HCT116 (cell line): ENCODE measurements around the gene ZNF862. TPM values are rescaled to one million over a fixed set of nuclear protein-coding genes. Genes with fewer than 3 reads are reported as not detected.

Source experiments
- ATAC-seq: fragments of 200-7000 bp; cut with Tn5 transposase; 2 replicates; pipeline ENCODE4 v1.9.1; 2020; ENCODE audit warnings: mild to moderate bottlenecking, moderate library complexity
- BruUV-seq: library from RNA; stranded (reverse); fragments of 400-500 nt; replicated peaks from 2 replicates; lab custom pipeline; 2021; lab: Mats Ljungman, UMichigan
- CTCF ChIA-PET: fragments of 300-600 bp; sonication (Branson Sonifier 250); formaldehyde crosslinking; loops from one replicate; lab custom pipeline; 2021; ENCODE audit warnings: antibody characterized with exemption; lab: Charles Lee
- POLR2A ChIA-PET: fragments of 300-600, 350-600 bp; sonication (Branson Sonifier 250); formaldehyde crosslinking; loops from one replicate; lab custom pipeline; 2021; ENCODE audit warnings: antibody characterized with exemption; lab: Charles Lee
- RAD21 ChIA-PET, 2 experiments: fragments of 300-600 bp; sonication (Branson Sonifier 250); formaldehyde crosslinking; loops; one replicate each; lab custom pipeline; 2023; ENCODE audit warnings: low total read pairs in 2 of 2; ENCODE audit not compliant: uncharacterized antibody in 2 of 2, unreplicated experiment in 2 of 2, low non-redundant PET in 1 of 2; lab: Charles Lee
- DNase-seq: peaks from one replicate; pipeline ENCODE4 v3.0.0-alpha.2; 2010; ENCODE audit warnings: low read depth, low spot score
- H2AFZ ChIP-seq: fragments of 200-600 bp; shearing (Covaris generic), sonication (generic); 2 replicates; pipeline ENCODE4 v1.6.1; 2017; ENCODE audit warnings: low read depth, mixed run types, mixed read lengths, antibody characterized with exemption, low read length; ENCODE audit not compliant: poor library complexity, severe bottlenecking
- H3K27ac ChIP-seq: 2 replicates; pipeline ENCODE4 v1.5.1; 2012; ENCODE audit warnings: low read depth, low read length
- H3K27me3 ChIP-seq: fragments of 200-600 bp; sonication (generic); 2 replicates; pipeline ENCODE4 v1.6.1; 2016; ENCODE audit warnings: mixed run types, low read length, mixed read lengths; ENCODE audit not compliant: insufficient read depth
- H3K36me3 ChIP-seq, 2 experiments: fragments of 200-500 bp in 1 of 2; fragments of 200-600 bp in 1 of 2; sonication (Bioruptor generic) in 1 of 2; sonication (generic) in 1 of 2; 2 replicates each; pipeline versions ENCODE4 v1.5.1 to v1.6.1; 2014 to 2016; ENCODE audit warnings: low read length in 2 of 2, inconsistent platforms in 1 of 2, mixed read lengths in 1 of 2, mixed run types in 1 of 2; ENCODE audit not compliant: insufficient read depth in 2 of 2, control insufficient read depth in 1 of 2
- H3K4me1 ChIP-seq, 2 experiments: fragments of 200-600 bp in 1 of 2; sonication (generic) in 1 of 2; 2 replicates each; pipeline versions ENCODE4 v1.5.1 to v1.6.1; 2012 to 2017; ENCODE audit warnings: low read length in 2 of 2, inconsistent platforms in 1 of 2, mild to moderate bottlenecking in 1 of 2, mixed read lengths in 1 of 2, mixed run types in 1 of 2, moderate library complexity in 1 of 2; ENCODE audit not compliant: insufficient read depth in 2 of 2, control insufficient read depth in 1 of 2
- H3K4me2 ChIP-seq: fragments of 200-600 bp; sonication (generic); 2 replicates; pipeline ENCODE4 v1.6.1; 2017; ENCODE audit warnings: mixed run types, low read length, mixed read lengths
- H3K4me3 ChIP-seq, 2 experiments: fragments of 200-600 bp in 1 of 2; sonication (generic) in 1 of 2; replicated peaks in 1 of 2; 2 replicates each; pipeline ENCODE4 v1.5.1; 2011 to 2016; ENCODE audit warnings: low read length in 2 of 2, control low read depth in 1 of 2, low read depth in 1 of 2, mild to moderate bottlenecking in 1 of 2, mixed read lengths in 1 of 2, mixed run types in 1 of 2
- H3K79me2 ChIP-seq: fragments of 200-600 bp; sonication (generic); 2 replicates; pipeline ENCODE4 v1.6.1; 2017; ENCODE audit warnings: mild to moderate bottlenecking, mixed run types, low read length, moderate library complexity, mixed read lengths; ENCODE audit not compliant: insufficient read depth
- H3K9ac ChIP-seq: fragments of 200-600 bp; sonication (generic); 2 replicates; pipeline ENCODE4 v1.6.1; 2016; ENCODE audit warnings: low read length, mixed read lengths
- H3K9me2 ChIP-seq: fragments of 200-600 bp; sonication (generic), shearing (Covaris generic); 2 replicates; pipeline ENCODE4 v1.6.1; 2017; ENCODE audit warnings: mixed run types, mild to moderate bottlenecking, moderate library complexity; ENCODE audit not compliant: insufficient read depth
- H3K9me3 ChIP-seq, 2 experiments: fragments of 200-500 bp in 1 of 2; fragments of 200-600 bp in 1 of 2; sonication (Bioruptor generic) in 1 of 2; sonication (generic) in 1 of 2; 2 replicates each; pipeline ENCODE4 v1.6.1; 2014 to 2017; ENCODE audit warnings: low read length in 2 of 2, mixed read lengths in 2 of 2, inconsistent platforms in 1 of 2, low read depth in 1 of 2, mild to moderate bottlenecking in 1 of 2, mixed run types in 1 of 2, moderate library complexity in 1 of 2; ENCODE audit not compliant: control insufficient read depth in 1 of 2, insufficient read depth in 1 of 2
- H4K20me1 ChIP-seq: fragments of 200-600 bp; sonication (generic), shearing (Covaris generic); 2 replicates; pipeline ENCODE4 v1.6.1; 2017; ENCODE audit warnings: mixed run types, mild to moderate bottlenecking, moderate library complexity; ENCODE audit not compliant: insufficient read depth
- ELF1 ChIP-seq: IDR thresholded peaks from 2 replicates; pipeline ENCODE4 v1.6.1; 2012; ENCODE audit warnings: low read depth, borderline replicate concordance
- EZH2phosphoT487 ChIP-seq: fragments of 200-600 bp; IDR thresholded peaks from 2 replicates; pipeline ENCODE4 v1.6.1; 2018; ENCODE audit warnings: antibody characterized with exemption, borderline replicate concordance
- FOSL1 ChIP-seq: IDR thresholded peaks from 2 replicates; pipeline ENCODE4 v1.6.1; 2012; ENCODE audit warnings: low read depth
- POLR2A ChIP-seq: IDR thresholded peaks from 2 replicates; pipeline ENCODE4 v1.7.0; 2011; ENCODE audit warnings: borderline replicate concordance; ENCODE audit not compliant: insufficient read depth, insufficient read length; ENCODE audit errors: extremely low read depth
- RAD21 ChIP-seq: IDR thresholded peaks from 2 replicates; pipeline ENCODE4 v1.6.1; 2012; ENCODE audit warnings: low read depth, mild to moderate bottlenecking
- SIN3A ChIP-seq: IDR thresholded peaks from 2 replicates; pipeline ENCODE4 v1.6.1; 2012; ENCODE audit warnings: low read depth
- SP1 ChIP-seq: IDR thresholded peaks from 2 replicates; pipeline ENCODE4 v1.6.1; 2012; ENCODE audit warnings: low read depth
- SRF ChIP-seq: IDR thresholded peaks from 2 replicates; pipeline ENCODE4 v1.6.1; 2012; ENCODE audit warnings: low read depth
- YY1 ChIP-seq: IDR thresholded peaks from 2 replicates; pipeline ENCODE4 v1.6.1; 2011; ENCODE audit warnings: low read length, low read depth, moderate library complexity, mild to moderate bottlenecking; ENCODE audit not compliant: insufficient replicate concordance; ENCODE audit errors: extremely low read depth
- intact Hi-C: fragments of 100-400 bp; cut with micrococcal nuclease; formaldehyde crosslinking; loops from 2 replicates; pipeline ENCODE4 v1.10.0; 2022
- total RNA-seq: library from RNA; stranded (reverse); gene quantifications from one replicate; pipeline ENCODE4 v1.2.1, GENCODE V29; 2021; ENCODE audit not compliant: unreplicated experiment
- TF ChIP-seq, protein P1 (sequence below), 3 experiments: fragments of 200-600 bp in 1 of 3; sonication (generic) in 1 of 3; IDR thresholded peaks in 2 of 3; conservative IDR thresholded peaks in 1 of 3; 2 replicates each; pipeline ENCODE4 v1.5.1; 2012 to 2017; ENCODE audit warnings: low read depth in 2 of 3, low read length in 2 of 3, antibody characterized with exemption in 1 of 3, borderline replicate concordance in 1 of 3, control low read depth in 1 of 3, mild to moderate bottlenecking in 1 of 3, mixed read lengths in 1 of 3, mixed run types in 1 of 3, moderate library complexity in 1 of 3; ENCODE audit not compliant: insufficient read depth in 1 of 3
- TF ChIP-seq, protein P2 (sequence below): IDR thresholded peaks from 2 replicates; pipeline ENCODE4 v1.6.1; 2012
- TF ChIP-seq, protein P3 (sequence below): IDR thresholded peaks from 2 replicates; pipeline ENCODE4 v1.6.1; 2012
- TF ChIP-seq, protein P4 (sequence below): IDR thresholded peaks from 2 replicates; pipeline ENCODE4 v1.6.1; 2012; ENCODE audit warnings: low read depth

The ZNF862 gene
- total RNA-seq, 1 experiment from 2014 or later, result 8.5 TPM

DNA sequence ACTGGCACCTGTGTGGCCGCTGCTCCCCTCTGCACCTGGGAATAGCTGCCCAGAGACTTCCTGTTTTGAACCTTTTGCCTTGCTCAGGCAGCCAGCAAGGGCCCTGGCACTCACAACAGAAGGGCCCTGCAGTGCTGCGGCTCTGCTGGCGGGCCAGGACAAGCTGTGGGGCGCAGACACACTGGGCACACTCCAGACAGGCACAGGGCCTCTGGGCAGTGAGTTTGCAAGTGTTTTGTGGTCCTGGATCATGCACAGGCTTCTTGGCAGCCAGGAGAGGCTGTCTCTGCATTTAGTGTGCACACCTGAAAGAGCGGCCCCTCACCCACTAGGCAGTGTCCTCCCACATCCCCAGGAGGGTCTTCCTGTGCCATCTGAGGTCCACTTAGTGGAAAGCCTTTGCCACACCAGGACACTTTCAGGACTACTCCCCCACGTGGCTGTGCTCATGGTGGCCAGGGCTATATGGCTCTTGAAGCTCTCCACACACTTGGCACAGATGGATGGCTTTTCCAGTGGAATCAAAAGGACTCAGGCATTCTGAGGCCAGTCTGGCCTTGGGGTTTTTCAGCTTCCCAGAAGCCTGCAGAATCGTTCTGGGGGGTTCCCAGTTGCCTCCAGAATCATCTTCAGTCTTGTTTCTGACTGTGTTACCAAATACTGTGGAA lies 30.6 kb downstream of the ZNF862 start:
- Histone ChIP-seq H3K79me2 (no peaks in the 10 kb centered on the region), H3K9ac (no peak overlapping the region), H3K4me3 (no peak overlapping the region), H3K27ac (no peak overlapping the region), H3K9me2 (no peaks in the 10 kb centered on the region), H3K27me3 (no peaks in the 10 kb centered on the region), H3K36me3 (no peaks in the 10 kb centered on the region), H3K4me2 (no peak overlapping the region), H2AFZ (no peak overlapping the region), H3K4me1 (peaks cover 2 to 14% of the 10 kb centered on the region in 2 experiments; a peak in 3 of 4 replicates), H3K9me3 (no peaks in the 10 kb centered on the region), H4K20me1 (no peaks in the 10 kb centered on the region)
- ATAC-seq (no peak), DNase-seq (no peak)
- intact Hi-C loops, result no loop called here
- BruUV-seq, result no TSS peak
- CTCF ChIA-PET, result no interaction called here
- no peak for TF ChIP-seq EZH2phosphoT487
- TF ChIP-seq YY1, result no peak
- TF ChIP-seq SP1, result no peak
- TF ChIP-seq ELF1, result no peak
- TF ChIP-seq POLR2A, result no peak
- TF ChIP-seq SRF, result no peak
- TF ChIP-seq FOSL1, result no peak
- TF ChIP-seq, protein P1, sequence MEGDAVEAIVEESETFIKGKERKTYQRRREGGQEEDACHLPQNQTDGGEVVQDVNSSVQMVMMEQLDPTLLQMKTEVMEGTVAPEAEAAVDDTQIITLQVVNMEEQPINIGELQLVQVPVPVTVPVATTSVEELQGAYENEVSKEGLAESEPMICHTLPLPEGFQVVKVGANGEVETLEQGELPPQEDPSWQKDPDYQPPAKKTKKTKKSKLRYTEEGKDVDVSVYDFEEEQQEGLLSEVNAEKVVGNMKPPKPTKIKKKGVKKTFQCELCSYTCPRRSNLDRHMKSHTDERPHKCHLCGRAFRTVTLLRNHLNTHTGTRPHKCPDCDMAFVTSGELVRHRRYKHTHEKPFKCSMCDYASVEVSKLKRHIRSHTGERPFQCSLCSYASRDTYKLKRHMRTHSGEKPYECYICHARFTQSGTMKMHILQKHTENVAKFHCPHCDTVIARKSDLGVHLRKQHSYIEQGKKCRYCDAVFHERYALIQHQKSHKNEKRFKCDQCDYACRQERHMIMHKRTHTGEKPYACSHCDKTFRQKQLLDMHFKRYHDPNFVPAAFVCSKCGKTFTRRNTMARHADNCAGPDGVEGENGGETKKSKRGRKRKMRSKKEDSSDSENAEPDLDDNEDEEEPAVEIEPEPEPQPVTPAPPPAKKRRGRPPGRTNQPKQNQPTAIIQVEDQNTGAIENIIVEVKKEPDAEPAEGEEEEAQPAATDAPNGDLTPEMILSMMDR (IDR thresholded peaks at IDR 0.05 in 2 of 3, conservative IDR thresholded peaks at IDR 0.05 in 1 of 3; ENCODE audit: borderline replicate concordance in 1 of 3, insufficient read depth in 1 of 3, low read depth in 2 of 3, low read length in 2 of 3), result no peak
- TF ChIP-seq, protein P2, sequence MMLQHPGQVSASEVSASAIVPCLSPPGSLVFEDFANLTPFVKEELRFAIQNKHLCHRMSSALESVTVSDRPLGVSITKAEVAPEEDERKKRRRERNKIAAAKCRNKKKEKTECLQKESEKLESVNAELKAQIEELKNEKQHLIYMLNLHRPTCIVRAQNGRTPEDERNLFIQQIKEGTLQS, result no peak
- TF ChIP-seq, protein P3, sequence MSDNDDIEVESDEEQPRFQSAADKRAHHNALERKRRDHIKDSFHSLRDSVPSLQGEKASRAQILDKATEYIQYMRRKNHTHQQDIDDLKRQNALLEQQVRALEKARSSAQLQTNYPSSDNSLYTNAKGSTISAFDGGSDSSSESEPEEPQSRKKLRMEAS, result no peak
- TF ChIP-seq, protein P4, sequence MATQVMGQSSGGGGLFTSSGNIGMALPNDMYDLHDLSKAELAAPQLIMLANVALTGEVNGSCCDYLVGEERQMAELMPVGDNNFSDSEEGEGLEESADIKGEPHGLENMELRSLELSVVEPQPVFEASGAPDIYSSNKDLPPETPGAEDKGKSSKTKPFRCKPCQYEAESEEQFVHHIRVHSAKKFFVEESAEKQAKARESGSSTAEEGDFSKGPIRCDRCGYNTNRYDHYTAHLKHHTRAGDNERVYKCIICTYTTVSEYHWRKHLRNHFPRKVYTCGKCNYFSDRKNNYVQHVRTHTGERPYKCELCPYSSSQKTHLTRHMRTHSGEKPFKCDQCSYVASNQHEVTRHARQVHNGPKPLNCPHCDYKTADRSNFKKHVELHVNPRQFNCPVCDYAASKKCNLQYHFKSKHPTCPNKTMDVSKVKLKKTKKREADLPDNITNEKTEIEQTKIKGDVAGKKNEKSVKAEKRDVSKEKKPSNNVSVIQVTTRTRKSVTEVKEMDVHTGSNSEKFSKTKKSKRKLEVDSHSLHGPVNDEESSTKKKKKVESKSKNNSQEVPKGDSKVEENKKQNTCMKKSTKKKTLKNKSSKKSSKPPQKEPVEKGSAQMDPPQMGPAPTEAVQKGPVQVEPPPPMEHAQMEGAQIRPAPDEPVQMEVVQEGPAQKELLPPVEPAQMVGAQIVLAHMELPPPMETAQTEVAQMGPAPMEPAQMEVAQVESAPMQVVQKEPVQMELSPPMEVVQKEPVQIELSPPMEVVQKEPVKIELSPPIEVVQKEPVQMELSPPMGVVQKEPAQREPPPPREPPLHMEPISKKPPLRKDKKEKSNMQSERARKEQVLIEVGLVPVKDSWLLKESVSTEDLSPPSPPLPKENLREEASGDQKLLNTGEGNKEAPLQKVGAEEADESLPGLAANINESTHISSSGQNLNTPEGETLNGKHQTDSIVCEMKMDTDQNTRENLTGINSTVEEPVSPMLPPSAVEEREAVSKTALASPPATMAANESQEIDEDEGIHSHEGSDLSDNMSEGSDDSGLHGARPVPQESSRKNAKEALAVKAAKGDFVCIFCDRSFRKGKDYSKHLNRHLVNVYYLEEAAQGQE, result no peak
- TF ChIP-seq SIN3A, result no peak
- no peak for TF ChIP-seq RAD21
- POLR2A ChIA-PET, result no interaction called here
- RAD21 ChIA-PET, result no interaction called here
